ENCODE data around the gene CNDP1. TPM values are rescaled to one million over a fixed set of nuclear protein-coding genes. Genes with fewer than 3 reads are reported as not detected.
"Not testable (repeated sequence)": the region's sequence is repeated elsewhere in the genome, so short reads cannot be mapped to it uniquely, and the experiment has no call there.

Gene CNDP1
- total RNA-seq, 1 experiment from 2014 or later = not detected

DNA sequence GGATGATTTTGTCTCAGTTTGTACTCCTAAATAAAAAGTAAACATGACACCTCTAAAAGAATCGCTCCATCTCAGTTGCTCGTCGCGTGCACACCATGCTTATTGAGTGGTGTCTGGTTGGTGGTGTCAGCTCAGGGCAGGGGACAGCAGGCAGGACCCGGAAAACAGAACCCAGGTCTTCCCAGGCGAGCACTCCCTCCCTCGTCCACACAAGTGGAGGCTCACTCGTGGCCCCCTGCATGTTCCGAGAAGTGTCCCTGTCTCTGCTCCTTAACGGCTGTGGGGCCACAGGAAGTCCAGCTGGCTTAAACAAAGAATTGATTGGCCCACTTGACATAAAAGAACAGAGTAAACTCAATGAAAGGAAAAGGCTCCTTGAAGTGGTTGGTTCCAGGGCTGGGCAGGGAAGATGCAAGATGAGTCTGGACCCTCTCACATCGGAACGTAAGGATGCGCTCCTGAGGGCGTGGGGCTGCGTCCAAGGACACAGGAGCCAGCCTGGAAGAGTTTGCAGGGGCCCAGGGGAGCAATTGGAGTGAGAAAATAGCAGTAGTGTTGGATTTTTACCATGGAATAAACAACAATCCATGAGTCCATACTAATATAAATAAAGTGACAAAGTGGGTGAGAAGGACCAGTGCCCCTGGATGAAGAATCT lies 13.1 kb upstream of the CNDP1 start:
- Histone ChIP-seq H3K4me3 (ENCODE audit: low read length) (no peak overlapping the region), H3K9ac (ENCODE audit: low read length) (no peak overlapping the region), H3K4me1 (ENCODE audit: low read length) (no peaks in the 10 kb centered on the region), H2AFZ (ENCODE audit: low read length) (no peak overlapping the region), H3K36me3 (ENCODE audit: insufficient read depth, low read length) (peaks cover 40% of the 10 kb centered on the region), H3K27me3 (ENCODE audit: low read length) (no peaks in the 10 kb centered on the region), H3K4me2 (ENCODE audit: low read depth, low read length, poor library complexity, severe bottlenecking) (no peak overlapping the region), H4K20me1 (ENCODE audit: insufficient read depth, low read depth, low read length) (peaks cover 18% of the 10 kb centered on the region), H3K27ac (ENCODE audit: low read length) (no peak overlapping the region), H3K9me3 (ENCODE audit: low read length) (no peaks in the 10 kb centered on the region), H3K79me2 (ENCODE audit: low read length) (no peaks in the 10 kb centered on the region), H3K9me2 (replicated peaks; ENCODE audit: insufficient read depth, low read length) (no peaks in the 10 kb centered on the region)
- no peak for DNase-seq

DNA sequence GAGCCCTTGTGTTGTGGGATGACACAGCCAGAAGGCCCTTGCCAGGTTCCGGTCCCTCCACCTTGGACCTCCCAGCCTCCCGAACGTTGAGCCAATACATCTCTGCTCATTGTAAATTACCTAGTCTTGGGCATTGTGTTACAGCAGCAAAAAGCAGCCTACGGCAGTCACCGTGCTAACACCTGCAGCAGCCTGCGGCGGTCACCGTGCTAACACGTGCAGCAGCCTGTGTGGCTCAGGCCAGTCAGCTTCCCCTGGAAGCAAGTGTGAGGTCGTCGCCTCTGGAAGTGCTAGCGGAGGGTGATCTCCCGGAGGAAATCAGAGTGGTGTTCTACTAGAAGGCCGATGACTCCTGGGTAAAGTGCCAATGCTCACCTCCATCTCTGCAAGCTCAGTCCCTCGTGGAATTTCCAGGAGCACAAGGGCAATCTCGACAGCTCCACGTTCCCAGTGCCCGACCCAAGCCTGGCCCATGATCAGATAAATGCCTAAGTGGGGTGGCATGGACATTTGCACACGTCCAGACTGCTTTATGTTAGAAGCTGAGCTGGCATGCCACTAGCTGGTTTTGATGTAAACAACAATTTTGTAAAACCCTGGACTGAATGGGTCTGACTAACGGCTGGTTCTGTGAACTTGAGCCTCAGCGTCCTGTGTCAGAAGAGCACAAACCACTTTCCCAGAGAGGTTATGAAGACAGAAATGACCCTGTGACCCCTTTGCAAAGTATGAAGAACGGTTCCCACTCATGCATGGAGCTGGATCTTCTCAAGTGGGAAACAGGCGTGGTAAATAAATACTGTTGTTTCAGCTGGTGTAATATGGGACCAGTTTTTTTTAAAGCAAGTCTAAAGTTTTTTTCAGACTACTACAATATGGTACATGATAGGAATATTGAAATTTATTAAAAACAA lies 11.4 kb upstream of the CNDP1 start:
- Histone ChIP-seq H3K4me1 (ENCODE audit: low read length) (no peaks in the 10 kb centered on the region), H4K20me1 (ENCODE audit: insufficient read depth, low read depth, low read length) (peaks cover 18% of the 10 kb centered on the region), H3K9ac (ENCODE audit: low read length) (no peak overlapping the region), H3K4me3 (ENCODE audit: low read length) (no peak overlapping the region), H3K4me2 (ENCODE audit: low read depth, low read length, poor library complexity, severe bottlenecking) (no peak overlapping the region), H3K27me3 (ENCODE audit: low read length) (no peaks in the 10 kb centered on the region), H2AFZ (ENCODE audit: low read length) (no peak overlapping the region), H3K9me2 (replicated peaks; ENCODE audit: insufficient read depth, low read length) (no peaks in the 10 kb centered on the region), H3K9me3 (ENCODE audit: low read length) (no peaks in the 10 kb centered on the region), H3K79me2 (ENCODE audit: low read length) (no peaks in the 10 kb centered on the region), H3K36me3 (ENCODE audit: insufficient read depth, low read length) (peaks cover 25% of the 10 kb centered on the region), H3K27ac (ENCODE audit: low read length) (no peak overlapping the region)
- DNase-seq = no peak

DNA sequence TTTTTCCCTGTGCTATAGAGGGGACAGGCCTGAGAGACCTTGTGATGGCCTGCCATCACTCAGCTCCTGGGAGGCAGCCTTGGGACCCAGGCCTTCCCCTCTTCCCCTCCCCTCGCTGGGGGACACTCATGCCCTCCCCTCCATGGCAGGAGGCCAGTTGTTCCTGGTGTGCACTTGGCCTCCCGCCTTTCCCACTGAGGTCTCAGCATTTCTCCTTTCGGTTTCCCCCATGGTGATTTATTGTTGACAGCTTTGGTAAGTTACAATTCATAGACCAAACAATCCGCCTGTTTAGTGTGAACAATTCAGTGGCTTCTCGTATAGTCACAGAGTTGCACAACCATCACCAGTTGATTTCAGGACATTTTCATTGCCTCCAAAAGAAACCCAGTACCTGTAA lies 10.2 kb upstream of the CNDP1 start:
- H3K4me2 ChIP-seq (ENCODE audit: low read depth, low read length, poor library complexity, severe bottlenecking) = no peak overlapping the region
- DNase-seq = no peak
- no peaks in the 10 kb centered on the region for H3K27me3 ChIP-seq (ENCODE audit: low read length)
- H3K36me3 ChIP-seq (ENCODE audit: insufficient read depth, low read length) = peaks cover 19% of the 10 kb centered on the region
- no peaks in the 10 kb centered on the region for H3K9me3 ChIP-seq (ENCODE audit: low read length)
- no peak overlapping the region for H3K27ac ChIP-seq (ENCODE audit: low read length)
- no peak overlapping the region for H3K9ac ChIP-seq (ENCODE audit: low read length)
- H2AFZ ChIP-seq (ENCODE audit: low read length) = no peak overlapping the region
- H3K9me2 ChIP-seq (replicated peaks; ENCODE audit: insufficient read depth, low read length) = no peaks in the 10 kb centered on the region
- H3K79me2 ChIP-seq (ENCODE audit: low read length) = no peaks in the 10 kb centered on the region
- no peak overlapping the region for H3K4me3 ChIP-seq (ENCODE audit: low read length)
- peaks cover 13% of the 10 kb centered on the region for H4K20me1 ChIP-seq (ENCODE audit: insufficient read depth, low read depth, low read length)
- H3K4me1 ChIP-seq (ENCODE audit: low read length) = peaks cover 6% of the 10 kb centered on the region

DNA sequence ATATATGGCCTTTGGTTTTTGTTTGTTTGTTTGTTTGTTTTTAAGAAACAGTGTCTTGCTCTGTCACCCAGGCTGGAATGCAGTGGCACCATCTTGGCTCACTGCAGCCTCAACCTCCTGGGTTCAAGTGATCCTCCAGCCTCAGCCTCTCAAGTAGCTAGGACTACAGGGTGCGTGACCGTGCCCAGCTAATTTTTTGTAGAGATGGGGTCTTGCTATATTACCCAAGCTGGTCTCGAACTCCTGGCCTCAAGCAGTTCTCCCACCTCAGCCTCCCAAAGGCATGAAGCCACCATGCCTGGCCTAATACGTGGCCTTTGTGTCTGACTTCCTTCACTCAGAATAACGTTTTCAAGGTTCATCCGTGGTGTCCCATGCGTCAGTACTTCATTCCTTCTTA lies 9.4 kb upstream of the CNDP1 start:
- not testable (repeated sequence) for H4K20me1 ChIP-seq (ENCODE audit: insufficient read depth, low read depth, low read length)

DNA sequence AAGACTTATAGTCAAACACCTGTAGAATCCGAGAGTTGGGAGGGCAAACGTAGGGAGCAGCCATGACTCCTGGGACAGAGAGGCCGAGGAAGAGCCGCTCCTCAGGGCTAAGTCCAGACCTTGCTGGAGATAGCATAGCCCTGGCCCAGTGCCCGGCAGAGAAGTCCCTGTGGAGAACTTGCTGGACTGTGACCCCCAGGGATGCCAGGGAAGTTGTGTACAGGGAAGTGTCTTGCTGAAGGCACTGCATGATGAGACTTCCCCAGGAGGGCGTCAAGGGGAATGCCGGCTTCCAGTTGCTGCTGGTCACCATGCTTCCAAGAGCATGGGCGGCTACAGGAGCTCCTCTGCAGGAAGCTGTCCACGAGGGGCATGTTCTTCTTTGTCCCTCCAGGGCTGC lies 8.6 kb upstream of the CNDP1 start:
- Histone ChIP-seq H3K9me2 (replicated peaks; ENCODE audit: insufficient read depth, low read length) (no peaks in the 10 kb centered on the region), H2AFZ (ENCODE audit: low read length) (no peak overlapping the region)

More for the DNA sequence above, 9.4 kb upstream of the CNDP1 start:
- H3K9me2 ChIP-seq (replicated peaks; ENCODE audit: insufficient read depth, low read length); H3K4me2 ChIP-seq (ENCODE audit: low read depth, low read length, poor library complexity, severe bottlenecking); H3K4me3 ChIP-seq (ENCODE audit: low read length); H3K27ac ChIP-seq (ENCODE audit: low read length); H3K9me3 ChIP-seq (ENCODE audit: low read length); H3K79me2 ChIP-seq (ENCODE audit: low read length); H2AFZ ChIP-seq (ENCODE audit: low read length); H3K4me1 ChIP-seq (ENCODE audit: low read length); H3K27me3 ChIP-seq (ENCODE audit: low read length); DNase-seq; H3K9ac ChIP-seq (ENCODE audit: low read length): not testable (repeated sequence)
- H3K36me3 ChIP-seq (ENCODE audit: insufficient read depth, low read length) = peaks cover 11% of the 10 kb centered on the region

DNA sequence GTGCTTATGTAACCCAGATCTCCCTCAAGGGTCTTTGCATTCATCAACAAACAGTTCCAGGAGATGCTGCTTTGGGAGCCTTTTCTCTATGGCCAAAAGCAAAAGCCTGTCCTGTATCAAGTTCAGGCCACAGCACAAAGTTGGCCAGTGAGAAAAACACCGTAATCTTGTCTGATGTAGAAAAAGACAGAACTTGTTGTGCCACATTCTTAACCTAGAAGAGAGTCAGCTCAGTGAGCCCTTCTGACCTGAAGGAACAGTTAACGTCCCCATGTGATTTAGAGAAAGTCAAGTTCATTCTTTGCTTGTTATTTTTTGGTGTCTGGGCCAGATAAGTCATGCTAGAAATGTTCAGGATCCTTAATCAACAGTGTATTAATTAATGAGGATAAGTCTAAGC lies 7.8 kb upstream of the CNDP1 start:
- Histone ChIP-seq H3K4me2 (ENCODE audit: low read depth, low read length, poor library complexity, severe bottlenecking) (no peak overlapping the region), H3K4me1 (ENCODE audit: low read length) (peaks cover 6% of the 10 kb centered on the region), H3K27ac (ENCODE audit: low read length) (no peak overlapping the region), H3K9me2 (replicated peaks; ENCODE audit: insufficient read depth, low read length) (no peaks in the 10 kb centered on the region), H3K27me3 (ENCODE audit: low read length) (no peaks in the 10 kb centered on the region), H4K20me1 (ENCODE audit: insufficient read depth, low read depth, low read length) (peaks cover 4% of the 10 kb centered on the region; the same call in 1 of the 2 replicates), H3K4me3 (ENCODE audit: low read length) (no peak overlapping the region), H3K36me3 (ENCODE audit: insufficient read depth, low read length) (no peaks in the 10 kb centered on the region), H2AFZ (ENCODE audit: low read length) (no peak overlapping the region), H3K9me3 (ENCODE audit: low read length) (no peaks in the 10 kb centered on the region), H3K9ac (ENCODE audit: low read length) (no peak overlapping the region), H3K79me2 (ENCODE audit: low read length) (no peaks in the 10 kb centered on the region)
- DNase-seq = no peak

More for the DNA sequence above, 8.6 kb upstream of the CNDP1 start:
- peaks cover 6% of the 10 kb centered on the region for H3K4me1 ChIP-seq (ENCODE audit: low read length)
- H3K4me3 ChIP-seq (ENCODE audit: low read length) = no peak overlapping the region
- H3K27me3 ChIP-seq (ENCODE audit: low read length) = no peaks in the 10 kb centered on the region
- 0 out of 2 replicates have a peak, but pooled peaks cover 4% of the 10 kb centered on the region for H3K36me3 ChIP-seq (ENCODE audit: insufficient read depth, low read length)
- H4K20me1 ChIP-seq (ENCODE audit: insufficient read depth, low read depth, low read length) = peaks cover 4% of the 10 kb centered on the region; the same call in 1 of the 2 replicates
- no peak overlapping the region for H3K4me2 ChIP-seq (ENCODE audit: low read depth, low read length, poor library complexity, severe bottlenecking)
- H3K9me3 ChIP-seq (ENCODE audit: low read length) = no peaks in the 10 kb centered on the region
- H3K79me2 ChIP-seq (ENCODE audit: low read length) = no peaks in the 10 kb centered on the region
- H3K9ac ChIP-seq (ENCODE audit: low read length) = no peak overlapping the region
- DNase-seq = no peak
- no peak overlapping the region for H3K27ac ChIP-seq (ENCODE audit: low read length)

DNA sequence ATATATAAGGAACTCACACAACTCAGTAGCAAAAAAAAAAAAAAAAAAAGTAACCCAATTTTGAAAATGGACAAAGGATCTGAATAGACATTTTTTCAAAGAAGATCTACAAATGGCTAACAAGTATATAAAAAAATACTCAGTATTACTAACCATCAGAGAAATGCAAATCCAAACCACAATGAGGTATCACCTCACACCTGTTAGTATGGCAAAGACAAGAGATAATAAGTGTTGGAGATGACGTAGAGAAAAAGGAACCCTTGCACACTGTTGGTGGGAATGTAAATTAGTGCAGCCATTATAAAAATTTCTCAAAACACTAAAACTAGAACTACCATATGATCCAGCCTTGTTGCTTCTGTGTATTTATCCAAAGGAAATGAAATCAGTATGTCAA lies 5.8 kb upstream of the CNDP1 start:
- H3K9ac ChIP-seq (ENCODE audit: low read length) = no peak overlapping the region
- H3K27ac ChIP-seq (ENCODE audit: low read length) = no peak overlapping the region
- no peaks in the 10 kb centered on the region for H3K79me2 ChIP-seq (ENCODE audit: low read length)
- H3K9me3 ChIP-seq (ENCODE audit: low read length) = no peaks in the 10 kb centered on the region
- H3K4me2 ChIP-seq (ENCODE audit: low read depth, low read length, poor library complexity, severe bottlenecking) = no peak overlapping the region
- H3K27me3 ChIP-seq (ENCODE audit: low read length) = no peaks in the 10 kb centered on the region
- no peaks in the 10 kb centered on the region for H4K20me1 ChIP-seq (ENCODE audit: insufficient read depth, low read depth, low read length)
- no peak for DNase-seq
- H2AFZ ChIP-seq (ENCODE audit: low read length) = no peak overlapping the region
- H3K4me3 ChIP-seq (ENCODE audit: low read length) = no peak overlapping the region
- no peaks in the 10 kb centered on the region for H3K9me2 ChIP-seq (replicated peaks; ENCODE audit: insufficient read depth, low read length)
- no peaks in the 10 kb centered on the region for H3K36me3 ChIP-seq (ENCODE audit: insufficient read depth, low read length)
- peaks cover 6% of the 10 kb centered on the region for H3K4me1 ChIP-seq (ENCODE audit: low read length)

DNA sequence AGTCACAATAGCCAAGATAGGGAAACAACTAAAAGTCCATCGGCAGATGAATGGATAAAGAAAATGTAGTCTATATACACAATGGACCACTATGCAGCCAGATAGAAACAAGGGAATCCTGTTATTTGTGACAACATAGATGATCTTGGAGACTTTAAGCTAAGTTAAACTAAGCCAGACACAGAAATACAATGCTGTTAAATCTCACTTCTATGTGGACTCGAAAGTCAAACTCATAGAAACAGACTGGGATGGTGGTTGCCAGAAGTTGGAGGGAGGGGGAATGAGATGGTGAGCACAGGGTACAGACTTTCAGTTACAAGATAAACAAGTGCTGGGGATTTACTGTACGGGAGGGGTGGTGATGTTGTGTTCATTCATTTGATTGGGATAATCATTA lies 5.4 kb upstream of the CNDP1 start:
- H3K9me3 ChIP-seq (ENCODE audit: low read length) = no peaks in the 10 kb centered on the region
- DNase-seq = no peak
- peaks cover 6% of the 10 kb centered on the region for H3K4me1 ChIP-seq (ENCODE audit: low read length)
- no peaks in the 10 kb centered on the region for H3K27me3 ChIP-seq (ENCODE audit: low read length)
- H3K79me2 ChIP-seq (ENCODE audit: low read length) = no peaks in the 10 kb centered on the region
- H3K36me3 ChIP-seq (ENCODE audit: insufficient read depth, low read length) = no peaks in the 10 kb centered on the region
- no peak overlapping the region for H2AFZ ChIP-seq (ENCODE audit: low read length)
- H3K4me3 ChIP-seq (ENCODE audit: low read length) = no peak overlapping the region
- no peak overlapping the region for H3K9ac ChIP-seq (ENCODE audit: low read length)
- H3K27ac ChIP-seq (ENCODE audit: low read length) = no peak overlapping the region
- no peaks in the 10 kb centered on the region for H3K9me2 ChIP-seq (replicated peaks; ENCODE audit: insufficient read depth, low read length)
- H4K20me1 ChIP-seq (ENCODE audit: insufficient read depth, low read depth, low read length) = no peaks in the 10 kb centered on the region
- no peak overlapping the region for H3K4me2 ChIP-seq (ENCODE audit: low read depth, low read length, poor library complexity, severe bottlenecking)

Measured in Karpas-422 (cell line).